ENCODE results near the gene STARD4.

GRCh38 chr5:111511174-111511830, 1.0 kb downstream of the STARD4 start:
- TF ChIP-seq CTCF (IDR thresholded peaks at IDR 0.05) (no peak), POLR2A (IDR thresholded peaks at IDR 0.05) (no peak)

All from tibial nerve (tissue), 3 donors.